PFSK-1 (cell line): Measurements from ENCODE around the gene BCAS1.

ENCODE experiments used
- FOXP2 ChIP-seq: optimal IDR thresholded peaks from 2 replicates; pipeline ENCODE3; 2011; ENCODE audit warnings: borderline replicate concordance, control low read depth, inconsistent platforms; ENCODE audit not compliant: insufficient read depth; ENCODE audit errors: extremely low read length, extremely low read depth
- POLR2AphosphoS5 ChIP-seq: IDR thresholded peaks from 2 replicates; pipeline ENCODE4 v1.6.1; 2012; ENCODE audit warnings: low read depth, mild to moderate bottlenecking, control low read depth, low read length, moderate library complexity
- SIN3A ChIP-seq: IDR thresholded peaks from 2 replicates; pipeline ENCODE4 v1.6.1; 2012; ENCODE audit warnings: mild to moderate bottlenecking, low read length, moderate library complexity, borderline replicate concordance; ENCODE audit not compliant: insufficient read depth
- TAF1 ChIP-seq: IDR thresholded peaks from 2 replicates; pipeline ENCODE4 v1.6.1; 2012; ENCODE audit warnings: low read length, control low read depth, borderline replicate concordance; ENCODE audit not compliant: insufficient read depth
- TF ChIP-seq, protein P1 (sequence below), 2 experiments: IDR thresholded peaks; 2 replicates each; pipeline versions ENCODE4 v1.6.1 to v1.8.0; 2011 to 2012; ENCODE audit warnings: low read depth in 2 of 2, low read length in 2 of 2, control low read depth in 1 of 2, inconsistent platforms in 1 of 2, mild to moderate bottlenecking in 1 of 2, moderate library complexity in 1 of 2; ENCODE audit not compliant: insufficient read depth in 1 of 2

BCAS1 gene

DNA sequence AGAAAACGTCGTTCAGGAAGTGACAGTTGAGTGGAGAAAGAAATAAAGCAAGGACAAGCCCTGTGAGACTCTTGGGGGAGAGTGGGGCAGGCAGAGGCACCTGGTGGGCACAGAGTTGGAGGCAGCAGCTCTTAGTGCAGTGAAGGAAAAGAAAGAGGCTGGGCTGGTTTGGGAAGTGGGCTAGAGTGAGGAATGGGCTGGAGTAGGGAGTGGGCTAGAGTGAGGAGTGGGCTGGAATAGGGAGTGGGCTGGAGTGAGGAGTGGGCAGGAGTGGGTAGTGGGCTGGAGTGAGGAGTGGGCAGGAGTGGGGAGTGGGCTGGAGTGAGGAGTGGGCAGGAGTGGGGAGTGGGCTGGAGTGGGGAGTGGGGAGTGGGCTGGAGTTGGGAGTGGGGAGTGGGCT is 43.7 kb upstream of the BCAS1 start:
- TF ChIP-seq TAF1 (no peak), SIN3A (no peak), POLR2AphosphoS5 (no peak), FOXP2 (no peak)
- TF ChIP-seq, protein P1, sequence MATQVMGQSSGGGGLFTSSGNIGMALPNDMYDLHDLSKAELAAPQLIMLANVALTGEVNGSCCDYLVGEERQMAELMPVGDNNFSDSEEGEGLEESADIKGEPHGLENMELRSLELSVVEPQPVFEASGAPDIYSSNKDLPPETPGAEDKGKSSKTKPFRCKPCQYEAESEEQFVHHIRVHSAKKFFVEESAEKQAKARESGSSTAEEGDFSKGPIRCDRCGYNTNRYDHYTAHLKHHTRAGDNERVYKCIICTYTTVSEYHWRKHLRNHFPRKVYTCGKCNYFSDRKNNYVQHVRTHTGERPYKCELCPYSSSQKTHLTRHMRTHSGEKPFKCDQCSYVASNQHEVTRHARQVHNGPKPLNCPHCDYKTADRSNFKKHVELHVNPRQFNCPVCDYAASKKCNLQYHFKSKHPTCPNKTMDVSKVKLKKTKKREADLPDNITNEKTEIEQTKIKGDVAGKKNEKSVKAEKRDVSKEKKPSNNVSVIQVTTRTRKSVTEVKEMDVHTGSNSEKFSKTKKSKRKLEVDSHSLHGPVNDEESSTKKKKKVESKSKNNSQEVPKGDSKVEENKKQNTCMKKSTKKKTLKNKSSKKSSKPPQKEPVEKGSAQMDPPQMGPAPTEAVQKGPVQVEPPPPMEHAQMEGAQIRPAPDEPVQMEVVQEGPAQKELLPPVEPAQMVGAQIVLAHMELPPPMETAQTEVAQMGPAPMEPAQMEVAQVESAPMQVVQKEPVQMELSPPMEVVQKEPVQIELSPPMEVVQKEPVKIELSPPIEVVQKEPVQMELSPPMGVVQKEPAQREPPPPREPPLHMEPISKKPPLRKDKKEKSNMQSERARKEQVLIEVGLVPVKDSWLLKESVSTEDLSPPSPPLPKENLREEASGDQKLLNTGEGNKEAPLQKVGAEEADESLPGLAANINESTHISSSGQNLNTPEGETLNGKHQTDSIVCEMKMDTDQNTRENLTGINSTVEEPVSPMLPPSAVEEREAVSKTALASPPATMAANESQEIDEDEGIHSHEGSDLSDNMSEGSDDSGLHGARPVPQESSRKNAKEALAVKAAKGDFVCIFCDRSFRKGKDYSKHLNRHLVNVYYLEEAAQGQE (IDR thresholded peaks at IDR 0.05; ENCODE audit: insufficient read depth in 1 of 2, low read depth in 2 of 2, low read length in 2 of 2): no peak

GRCh38 chr20:54113566-54113965 is 43.2 kb upstream of the BCAS1 start:
- TF ChIP-seq, protein P1 (IDR thresholded peaks at IDR 0.05; ENCODE audit: insufficient read depth in 1 of 2, low read depth in 2 of 2, low read length in 2 of 2): no peak
- no peak for TF ChIP-seq FOXP2
- TF ChIP-seq POLR2AphosphoS5: no peak
- no peak for TF ChIP-seq TAF1
- TF ChIP-seq SIN3A: no peak

- TF ChIP-seq SIN3A (no peak), POLR2AphosphoS5 (no peak), TAF1 (no peak), FOXP2 (no peak)
- TF ChIP-seq, protein P1 (IDR thresholded peaks at IDR 0.05; ENCODE audit: insufficient read depth in 1 of 2, low read depth in 2 of 2, low read length in 2 of 2): no peak
Observed at GRCh38 chr20:54112221-54112884, 42.0 kb upstream of the BCAS1 start.

DNA sequence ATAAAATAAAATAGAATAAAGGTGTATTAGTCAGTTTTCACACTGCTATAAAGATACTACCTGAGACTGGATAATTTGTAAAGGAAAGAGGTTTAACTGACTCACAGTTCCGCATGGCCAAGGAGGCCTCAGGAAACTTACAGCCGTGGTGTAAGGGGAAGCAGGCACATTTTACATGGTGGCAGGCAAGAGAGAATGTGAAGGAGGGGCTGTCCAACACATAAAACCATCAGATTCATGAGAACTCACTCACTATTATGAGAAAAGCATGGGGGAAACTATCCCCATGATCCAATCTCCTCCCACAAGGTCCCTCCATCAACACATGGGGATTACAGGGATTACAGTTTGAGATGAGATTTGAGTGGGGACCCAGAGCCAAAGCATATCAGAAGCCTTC is 41.1 kb upstream of the BCAS1 start:
- TF ChIP-seq FOXP2 (no peak), TAF1 (no peak), POLR2AphosphoS5 (no peak), SIN3A (no peak)
- TF ChIP-seq, protein P1 (IDR thresholded peaks at IDR 0.05; ENCODE audit: insufficient read depth in 1 of 2, low read depth in 2 of 2, low read length in 2 of 2): no peak

GRCh38 chr20:54110457-54110856 is 40.1 kb upstream of the BCAS1 start:
- TF ChIP-seq TAF1 (no peak), SIN3A (no peak), FOXP2 (no peak), POLR2AphosphoS5 (no peak)
- TF ChIP-seq, protein P1 (IDR thresholded peaks at IDR 0.05; ENCODE audit: insufficient read depth in 1 of 2, low read depth in 2 of 2, low read length in 2 of 2): no peak
